SK-N-SH (cell line): Measurements from ENCODE around the gene AFAP1L2.

ENCODE experiments used
- ELF1 ChIP-seq: IDR thresholded peaks from 2 replicates; pipeline ENCODE4 v1.4.0; 2012
- EP300 ChIP-seq, 2 experiments: IDR thresholded peaks; 2 replicates each; pipeline versions ENCODE4 v1.4.0 to v1.6.1; 2012; ENCODE audit warnings: borderline replicate concordance in 1 of 2, low read depth in 1 of 2, low read length in 1 of 2
- EZH2phosphoT487 ChIP-seq: fragments of 200-600 bp; sonication (generic); IDR thresholded peaks from 2 replicates; pipeline ENCODE4 v1.6.1; 2017; ENCODE audit warnings: low read depth, mixed run types, mild to moderate bottlenecking, antibody characterized with exemption, moderate library complexity, borderline replicate concordance
- FOXJ3 ChIP-seq: sonication (generic); formaldehyde crosslinking; IDR thresholded peaks from 2 replicates; pipeline ENCODE4 v1.5.1; 2020; ENCODE audit warnings: mild to moderate bottlenecking, missing genetic modification reagents
- JUND ChIP-seq: IDR thresholded peaks from 2 replicates; pipeline ENCODE4 v1.4.0; 2012
- MXI1 ChIP-seq: IDR thresholded peaks from 2 replicates; pipeline ENCODE4 v1.6.1; 2012; ENCODE audit warnings: mild to moderate bottlenecking, low read depth, low read length, improper control_type of control experiment
- RAD21 ChIP-seq: IDR thresholded peaks from 2 replicates; pipeline ENCODE4 v1.6.1; 2012; ENCODE audit warnings: mild to moderate bottlenecking, low read length
- RFX5 ChIP-seq: IDR thresholded peaks from 2 replicates; pipeline ENCODE4 v1.6.1; 2012; ENCODE audit warnings: mild to moderate bottlenecking, improper control_type of control experiment, low read length
- TF ChIP-seq, protein P1 (sequence below): fragments of 200-600 bp; sonication (generic); IDR thresholded peaks from 2 replicates; pipeline ENCODE4 v1.6.1; 2017; ENCODE audit warnings: antibody characterized with exemption, mild to moderate bottlenecking, moderate library complexity
- TF ChIP-seq, protein P2 (sequence below): IDR thresholded peaks from 2 replicates; pipeline ENCODE4 v1.4.0; 2012; ENCODE audit warnings: low read depth

DNA sequence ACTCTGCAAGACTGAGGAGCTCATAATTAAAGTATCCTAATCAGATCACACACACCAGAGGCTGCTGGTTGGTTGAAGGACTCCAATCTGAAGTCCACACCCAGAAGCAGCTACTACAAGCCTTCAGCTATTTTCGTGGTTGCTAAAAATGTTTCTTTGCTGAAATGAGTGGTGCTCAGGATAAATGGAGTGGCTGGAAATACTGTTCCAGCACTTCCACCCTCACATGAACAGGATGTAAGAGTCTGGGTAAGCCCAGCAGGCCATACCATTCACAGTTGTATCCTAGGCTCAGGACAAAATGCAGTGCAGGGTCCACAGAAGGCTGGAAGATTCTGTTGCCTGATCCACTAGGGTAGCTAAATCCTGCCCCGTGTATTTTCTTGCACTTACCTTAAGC, 34.1 kb downstream of the AFAP1L2 start:
- TF ChIP-seq, protein P1, sequence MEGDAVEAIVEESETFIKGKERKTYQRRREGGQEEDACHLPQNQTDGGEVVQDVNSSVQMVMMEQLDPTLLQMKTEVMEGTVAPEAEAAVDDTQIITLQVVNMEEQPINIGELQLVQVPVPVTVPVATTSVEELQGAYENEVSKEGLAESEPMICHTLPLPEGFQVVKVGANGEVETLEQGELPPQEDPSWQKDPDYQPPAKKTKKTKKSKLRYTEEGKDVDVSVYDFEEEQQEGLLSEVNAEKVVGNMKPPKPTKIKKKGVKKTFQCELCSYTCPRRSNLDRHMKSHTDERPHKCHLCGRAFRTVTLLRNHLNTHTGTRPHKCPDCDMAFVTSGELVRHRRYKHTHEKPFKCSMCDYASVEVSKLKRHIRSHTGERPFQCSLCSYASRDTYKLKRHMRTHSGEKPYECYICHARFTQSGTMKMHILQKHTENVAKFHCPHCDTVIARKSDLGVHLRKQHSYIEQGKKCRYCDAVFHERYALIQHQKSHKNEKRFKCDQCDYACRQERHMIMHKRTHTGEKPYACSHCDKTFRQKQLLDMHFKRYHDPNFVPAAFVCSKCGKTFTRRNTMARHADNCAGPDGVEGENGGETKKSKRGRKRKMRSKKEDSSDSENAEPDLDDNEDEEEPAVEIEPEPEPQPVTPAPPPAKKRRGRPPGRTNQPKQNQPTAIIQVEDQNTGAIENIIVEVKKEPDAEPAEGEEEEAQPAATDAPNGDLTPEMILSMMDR = no peak
- TF ChIP-seq FOXJ3 (no peak), EP300 (IDR thresholded peaks at IDR 0.05; ENCODE audit: borderline replicate concordance in 1 of 2, low read depth in 1 of 2, low read length in 1 of 2) (no peak), RFX5 (no peak), RAD21 (no peak), JUND (no peak), MXI1 (no peak), EZH2phosphoT487 (no peak), ELF1 (no peak)
- TF ChIP-seq, protein P2, sequence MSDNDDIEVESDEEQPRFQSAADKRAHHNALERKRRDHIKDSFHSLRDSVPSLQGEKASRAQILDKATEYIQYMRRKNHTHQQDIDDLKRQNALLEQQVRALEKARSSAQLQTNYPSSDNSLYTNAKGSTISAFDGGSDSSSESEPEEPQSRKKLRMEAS = no peak
